Measurements from ENCODE around the gene CBX8.
A peak's percentile ranks its signal among the peaks of the same experiment; 100 is the strongest.

CBX8 gene

DNA sequence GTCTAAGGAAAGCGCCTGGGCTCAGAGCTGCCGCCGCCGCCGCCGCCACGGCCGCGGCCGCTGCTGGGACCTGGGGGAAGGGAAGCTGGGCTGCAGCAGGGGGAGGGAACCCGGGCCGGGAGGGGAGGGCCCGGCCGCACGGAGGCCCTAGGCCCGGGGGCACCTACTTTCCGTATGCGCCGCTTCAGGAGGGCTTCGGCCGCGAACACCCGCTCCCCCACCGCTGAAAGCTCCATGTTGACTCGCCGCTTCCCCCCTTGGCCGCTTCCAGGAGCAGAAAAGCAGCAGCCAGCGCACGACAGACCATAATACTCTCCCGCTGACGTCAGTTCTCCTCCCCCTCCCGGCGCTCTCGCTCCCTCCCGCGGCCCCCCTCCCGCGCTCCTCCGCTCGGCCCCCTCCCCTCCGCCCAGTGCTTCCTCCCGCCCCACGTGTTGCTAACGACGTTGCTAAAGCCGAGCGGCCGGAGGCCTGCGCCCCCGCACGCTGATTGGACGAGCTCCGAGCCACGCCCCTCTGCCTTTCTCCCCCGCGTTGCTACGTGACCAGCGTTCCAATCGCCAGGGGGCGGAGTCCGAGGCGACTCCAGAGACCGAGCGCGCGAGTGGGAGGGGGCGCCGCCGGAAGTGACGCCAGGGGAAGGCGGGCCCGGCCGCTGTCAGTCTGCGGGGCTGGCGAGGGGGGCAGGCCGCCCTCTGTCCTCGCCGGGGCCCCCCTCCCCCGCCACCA, at the start of gene CBX8:
Gene CBX8 (minus strand): TSS at position 315 of the 729 bp plus-strand sequence. CDS start 79 bp downstream, at position 236.
- H3K4me3 ChIP-seq (ENCODE audit: low read depth in 1 of 2, low read length in 1 of 2) = peak within 1 kb of the TSS; percentile 74 to 87
- peaks cover 72% of the 10 kb centered on the region for H3K27me3 ChIP-seq
- peak within 1 kb of the TSS; percentile 92 for H3K27ac ChIP-seq
- TF ChIP-seq, protein P1, sequence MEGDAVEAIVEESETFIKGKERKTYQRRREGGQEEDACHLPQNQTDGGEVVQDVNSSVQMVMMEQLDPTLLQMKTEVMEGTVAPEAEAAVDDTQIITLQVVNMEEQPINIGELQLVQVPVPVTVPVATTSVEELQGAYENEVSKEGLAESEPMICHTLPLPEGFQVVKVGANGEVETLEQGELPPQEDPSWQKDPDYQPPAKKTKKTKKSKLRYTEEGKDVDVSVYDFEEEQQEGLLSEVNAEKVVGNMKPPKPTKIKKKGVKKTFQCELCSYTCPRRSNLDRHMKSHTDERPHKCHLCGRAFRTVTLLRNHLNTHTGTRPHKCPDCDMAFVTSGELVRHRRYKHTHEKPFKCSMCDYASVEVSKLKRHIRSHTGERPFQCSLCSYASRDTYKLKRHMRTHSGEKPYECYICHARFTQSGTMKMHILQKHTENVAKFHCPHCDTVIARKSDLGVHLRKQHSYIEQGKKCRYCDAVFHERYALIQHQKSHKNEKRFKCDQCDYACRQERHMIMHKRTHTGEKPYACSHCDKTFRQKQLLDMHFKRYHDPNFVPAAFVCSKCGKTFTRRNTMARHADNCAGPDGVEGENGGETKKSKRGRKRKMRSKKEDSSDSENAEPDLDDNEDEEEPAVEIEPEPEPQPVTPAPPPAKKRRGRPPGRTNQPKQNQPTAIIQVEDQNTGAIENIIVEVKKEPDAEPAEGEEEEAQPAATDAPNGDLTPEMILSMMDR (IDR thresholded peaks at IDR 0.05) = peak; percentile 39
- peaks cover 52 to 62% of the 10 kb centered on the region in 2 experiments for H3K4me1 ChIP-seq (ENCODE audit: control insufficient read depth in 1 of 2, insufficient read depth in 1 of 2, low read depth in 1 of 2, low read length in 1 of 2)
- no peaks in the 10 kb centered on the region for H3K9me3 ChIP-seq
- peaks cover 10% of the 10 kb centered on the region for H3K36me3 ChIP-seq

DNA sequence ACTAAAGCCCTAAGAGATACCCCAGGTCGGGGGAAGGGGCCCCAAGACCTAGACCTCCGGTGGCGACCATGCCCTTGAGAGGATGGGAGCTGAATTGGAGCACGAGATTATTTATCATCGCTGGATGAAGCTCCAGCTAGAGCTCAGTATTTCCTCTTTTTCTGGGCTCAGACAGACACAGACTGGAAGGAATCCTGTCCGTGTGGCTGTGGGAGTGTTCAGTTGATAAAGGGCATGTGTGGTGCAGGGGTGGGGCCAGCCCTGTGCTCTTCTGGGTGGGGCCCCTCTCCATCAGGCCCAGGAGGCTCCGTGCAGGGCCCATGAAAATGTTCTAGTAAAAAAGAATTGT, 48.7 kb upstream of the CBX8 start:
- TF ChIP-seq, protein P1 (IDR thresholded peaks at IDR 0.05) = no peak
- no peak overlapping the region for H3K4me3 ChIP-seq (ENCODE audit: low read depth in 1 of 2, low read length in 1 of 2)
- peaks cover 98% of the 10 kb centered on the region for H3K27me3 ChIP-seq
- peaks cover 39 to 47% of the 10 kb centered on the region in 2 experiments for H3K4me1 ChIP-seq (ENCODE audit: control insufficient read depth in 1 of 2, insufficient read depth in 1 of 2, low read depth in 1 of 2, low read length in 1 of 2)
- no peaks in the 10 kb centered on the region for H3K9me3 ChIP-seq
- H3K27ac ChIP-seq = no peak overlapping the region
- no peaks in the 10 kb centered on the region for H3K36me3 ChIP-seq

DNA sequence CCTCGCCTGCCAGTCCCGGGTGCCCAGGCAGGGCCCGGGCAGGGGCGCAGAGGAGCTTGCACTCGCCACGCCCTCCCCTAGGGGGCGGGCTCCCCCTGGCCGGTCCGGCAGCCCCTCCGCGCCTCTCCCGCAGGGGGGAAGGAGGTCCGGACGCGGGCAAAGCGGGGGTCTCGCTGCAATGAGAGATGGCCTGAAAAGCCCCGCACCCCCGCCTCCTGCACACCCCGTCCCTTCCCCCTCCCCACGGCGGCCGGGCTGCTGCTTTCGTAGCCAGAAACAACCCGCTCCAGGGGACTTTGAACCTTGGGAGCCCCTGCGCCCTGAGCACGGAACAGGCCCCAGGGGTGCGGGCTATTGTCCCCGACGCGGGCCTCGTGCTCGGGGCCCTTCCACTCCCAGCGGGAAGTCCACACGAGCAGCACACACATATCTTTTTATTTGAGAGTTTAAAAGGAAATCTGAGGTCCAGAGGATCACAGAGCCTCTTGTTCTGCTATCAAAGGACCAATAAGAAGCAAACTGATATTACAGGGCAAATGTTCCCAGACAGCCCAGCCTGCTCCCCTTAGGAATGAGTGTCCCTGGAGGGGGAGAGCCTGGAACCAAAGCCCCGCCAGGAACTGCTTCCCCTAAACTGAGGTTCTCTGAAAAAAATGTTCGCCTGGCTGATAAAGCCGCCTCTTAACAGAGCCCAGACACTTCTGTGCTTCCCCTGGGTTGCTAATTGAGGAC, 48.2 kb upstream of the CBX8 start:
- Histone ChIP-seq H3K36me3 (no peaks in the 10 kb centered on the region), H3K27ac (no peak overlapping the region), H3K27me3 (peaks cover 100% of the 10 kb centered on the region), H3K4me3 (ENCODE audit: low read depth in 1 of 2, low read length in 1 of 2) (peak overlapping the region in 1 of 2 experiments; percentile 58), H3K4me1 (ENCODE audit: control insufficient read depth in 1 of 2, insufficient read depth in 1 of 2, low read depth in 1 of 2, low read length in 1 of 2) (peaks cover 44 to 52% of the 10 kb centered on the region in 2 experiments), H3K9me3 (no peaks in the 10 kb centered on the region)
- TF ChIP-seq, protein P1 (IDR thresholded peaks at IDR 0.05) = peak; percentile 72

DNA sequence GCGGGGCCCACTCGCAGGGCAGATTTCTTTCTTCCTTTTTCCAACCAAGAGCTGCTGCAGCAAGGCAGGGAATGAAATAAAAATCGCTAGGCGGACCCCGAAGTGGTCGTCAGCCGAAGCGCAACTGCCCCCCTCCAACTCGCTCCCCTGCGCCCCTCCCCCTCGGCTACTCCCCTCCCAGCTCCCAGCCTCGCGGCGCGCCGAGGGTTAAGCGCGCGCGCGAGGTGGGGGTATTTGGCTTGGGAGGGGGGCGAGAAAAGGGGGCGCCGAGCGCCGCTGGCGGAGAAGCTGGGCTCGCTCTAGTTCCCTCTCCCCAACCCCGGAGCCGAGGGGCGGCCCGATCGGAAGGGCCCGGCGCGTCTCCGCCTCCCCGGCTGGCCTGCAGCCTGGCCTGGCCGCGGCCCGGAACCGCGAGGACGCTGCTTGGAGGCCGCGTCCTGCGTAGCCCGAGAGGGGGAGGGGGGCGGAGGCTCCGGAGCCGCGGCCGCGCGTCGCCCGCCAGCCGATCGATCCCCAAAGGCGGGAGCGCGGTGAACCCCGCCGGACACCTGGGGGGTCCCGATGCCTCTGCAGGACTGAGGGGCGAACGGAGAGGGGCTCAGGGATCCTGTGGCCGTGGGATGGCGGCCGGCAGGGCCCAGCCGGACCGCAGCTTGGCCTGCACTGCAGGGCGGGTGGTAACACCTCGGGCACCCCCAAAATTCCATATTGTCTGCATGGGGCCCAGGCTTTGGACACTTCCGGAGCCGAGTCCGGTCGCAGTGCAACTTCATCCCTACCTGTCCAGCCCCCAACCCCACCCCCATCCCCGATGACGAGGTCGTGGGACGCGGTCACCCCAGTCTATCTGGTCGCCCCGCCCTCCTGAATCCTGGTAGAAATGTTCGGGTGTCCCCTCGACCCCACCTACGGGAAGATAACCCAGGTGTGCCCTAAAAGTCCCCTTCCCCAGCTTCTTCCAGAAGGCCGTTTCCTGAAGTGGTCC, 47.2 kb upstream of the CBX8 start:
- peak overlapping the region; percentile 36 for H3K27ac ChIP-seq
- H3K27me3 ChIP-seq = peaks cover 96% of the 10 kb centered on the region
- TF ChIP-seq, protein P1 (IDR thresholded peaks at IDR 0.05) = no peak
- H3K9me3 ChIP-seq = no peaks in the 10 kb centered on the region
- peak overlapping the region; percentile 12 to 58 for H3K4me3 ChIP-seq (ENCODE audit: low read depth in 1 of 2, low read length in 1 of 2)
- no peaks in the 10 kb centered on the region for H3K36me3 ChIP-seq
- peaks cover 47 to 59% of the 10 kb centered on the region in 2 experiments for H3K4me1 ChIP-seq (ENCODE audit: control insufficient read depth in 1 of 2, insufficient read depth in 1 of 2, low read depth in 1 of 2, low read length in 1 of 2)

DNA sequence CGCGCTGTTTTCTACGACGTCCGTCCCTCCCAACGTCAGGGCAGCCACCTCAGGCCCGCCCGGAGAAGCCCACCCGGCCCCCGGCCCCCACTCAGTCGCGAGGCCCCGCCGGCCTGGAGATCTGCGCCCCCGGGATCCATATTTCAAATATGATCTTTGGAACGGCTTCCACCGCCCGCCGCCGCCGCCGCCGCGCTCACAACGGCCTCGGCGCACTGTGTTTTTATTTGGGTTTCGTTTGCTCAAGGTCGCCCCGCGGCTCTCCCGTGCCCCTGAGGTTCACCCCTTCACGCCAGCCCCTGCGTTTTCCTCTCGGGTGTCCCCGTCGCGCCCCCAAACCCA, 46.6 kb upstream of the CBX8 start:
- Histone ChIP-seq H3K27ac (peak overlapping the region; percentile 36), H3K4me1 (ENCODE audit: control insufficient read depth in 1 of 2, insufficient read depth in 1 of 2, low read depth in 1 of 2, low read length in 1 of 2) (peaks cover 47 to 59% of the 10 kb centered on the region in 2 experiments), H3K4me3 (ENCODE audit: low read depth in 1 of 2, low read length in 1 of 2) (peak overlapping the region; percentile 12 to 58), H3K27me3 (peaks cover 90% of the 10 kb centered on the region), H3K9me3 (no peaks in the 10 kb centered on the region), H3K36me3 (no peaks in the 10 kb centered on the region)
- TF ChIP-seq, protein P1 (IDR thresholded peaks at IDR 0.05) = no peak

Measured in neutrophil (primary cell).